Epidermal melanocyte (primary cell): ENCODE data around the gene DTWD2.
"Not testable (repeated sequence)": the region's sequence is repeated elsewhere in the genome, so short reads cannot be mapped to it uniquely, and the experiment has no call there.

ENCODE experiments used
- DNase-seq: peaks from one replicate; pipeline ENCODE4 v3.0.0; 2011; ENCODE audit warnings: low spot score; ENCODE audit not compliant: insufficient read length

The DTWD2 gene

GRCh38 chr5:118952992-118953651, 35.2 kb downstream of the DTWD2 start:
- DNase-seq = no peak

DNA sequence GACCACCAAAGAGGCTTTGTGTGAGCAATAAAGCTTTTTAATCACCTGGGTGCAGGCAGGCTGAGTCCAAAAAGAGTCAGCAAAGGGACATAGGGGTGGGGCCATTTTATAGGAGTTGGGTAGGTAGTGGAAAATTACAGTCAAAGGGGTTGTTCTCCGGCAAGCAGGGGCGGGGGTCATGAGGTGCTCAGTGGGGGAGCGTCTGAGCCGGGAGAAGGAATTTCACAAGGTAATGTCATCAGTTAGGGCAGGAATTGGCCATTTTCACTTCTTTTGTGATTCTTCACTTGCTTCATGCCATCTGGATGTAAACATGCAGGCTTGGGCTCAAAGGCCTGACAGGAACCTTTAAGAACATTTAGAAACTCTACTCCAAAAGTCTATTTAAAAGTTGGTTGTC, 36.0 kb downstream of the DTWD2 start:
- DNase-seq = not testable (repeated sequence)

DNA sequence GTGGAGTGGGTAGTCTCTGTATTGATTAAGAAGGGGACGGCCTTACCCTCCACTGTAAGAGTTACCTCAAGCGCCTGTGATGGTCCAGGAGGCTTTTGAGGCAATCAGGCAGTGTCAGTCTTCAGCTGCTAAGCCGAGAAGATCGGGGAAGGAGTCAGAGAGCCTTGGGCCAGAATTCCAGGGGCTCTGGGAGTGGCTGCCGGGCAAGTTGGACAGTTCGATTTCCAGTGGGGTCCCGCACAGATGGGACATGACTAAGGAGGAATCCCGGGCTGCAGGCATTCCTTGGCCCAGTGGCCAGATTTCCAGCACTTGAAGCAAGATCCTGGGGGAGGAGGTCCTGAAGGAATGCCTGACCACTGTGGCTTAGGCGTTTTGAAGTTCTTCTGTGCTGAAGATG, 38.0 kb downstream of the DTWD2 start:
- DNase-seq = not testable (repeated sequence)

- DNase-seq = no peak
Observed at GRCh38 chr5:118946138-118946800, 42.1 kb downstream of the DTWD2 start.

DNA sequence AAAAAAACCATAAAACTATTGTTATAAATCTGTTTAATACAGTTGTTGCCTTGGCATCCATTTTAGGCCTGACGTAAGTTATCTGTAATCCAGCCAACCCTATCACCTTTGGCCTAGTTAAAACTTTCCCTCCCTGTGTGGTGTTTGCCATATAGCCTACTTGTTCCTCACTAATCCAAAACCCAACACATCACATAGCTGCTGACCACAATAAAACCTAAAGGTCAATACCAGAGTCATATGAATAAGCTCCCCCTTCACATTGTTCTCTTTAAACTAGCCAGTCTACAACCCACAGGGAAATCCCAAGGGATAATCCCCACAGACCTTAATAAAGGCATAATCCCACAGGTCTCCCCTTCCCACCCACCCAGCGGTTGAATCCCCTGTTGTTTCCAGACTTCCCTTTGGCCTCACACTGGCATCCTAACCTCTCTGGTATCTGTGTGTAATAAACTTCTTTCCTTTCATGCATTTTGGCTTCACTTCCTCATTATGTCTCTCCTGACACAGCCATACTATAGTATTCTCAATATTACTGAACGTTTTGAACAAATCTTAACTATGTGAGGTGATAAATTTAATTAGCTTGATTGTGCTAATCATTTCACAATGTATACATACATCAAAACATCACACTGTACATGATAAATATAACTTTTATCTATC, 50.8 kb downstream of the DTWD2 start:
- DNase-seq = no peak

DNA sequence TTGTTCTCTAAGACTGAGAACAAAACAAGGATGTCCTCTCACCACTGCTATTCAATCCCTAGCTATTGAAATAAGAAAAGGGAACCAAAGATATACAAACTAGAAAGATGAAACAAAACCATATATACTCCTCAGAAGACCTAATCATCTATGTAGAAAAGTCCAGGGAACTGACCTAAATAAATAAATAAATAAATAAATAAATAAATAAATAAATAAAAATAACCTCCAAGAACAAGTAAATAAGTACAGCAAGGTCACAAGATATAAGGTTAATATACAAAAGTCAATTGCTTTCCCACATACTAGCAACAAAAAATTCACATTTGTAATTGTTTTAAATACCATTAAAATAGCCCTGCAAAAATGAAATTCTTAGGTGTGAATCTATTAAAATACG, 54.6 kb downstream of the DTWD2 start:
- DNase-seq = no peak

- DNase-seq = no peak
Observed at GRCh38 chr5:118931564-118931963, 56.8 kb downstream of the DTWD2 start.

DNA sequence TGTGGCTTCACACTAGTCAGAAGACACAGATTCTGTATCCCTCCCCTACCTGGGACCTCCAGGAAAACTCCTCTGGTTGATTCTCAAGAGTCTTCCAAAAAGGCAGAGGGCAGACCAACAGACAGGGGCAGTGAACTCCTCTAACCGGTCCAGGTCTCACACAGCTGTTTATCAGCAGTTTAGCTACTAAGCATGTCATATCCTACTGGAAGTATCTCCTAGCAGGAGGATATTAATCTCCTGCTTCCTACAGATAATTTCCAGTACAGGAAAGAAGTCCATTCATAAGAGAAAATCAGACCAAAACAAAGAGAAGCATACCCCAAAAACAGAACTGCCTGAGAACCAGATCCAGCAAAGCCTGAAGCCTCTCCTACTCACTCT, 64.3 kb downstream of the DTWD2 start:
- no peak for DNase-seq

GRCh38 chr5:118923295-118924005, 64.9 kb downstream of the DTWD2 start:
- no peak for DNase-seq

DNA sequence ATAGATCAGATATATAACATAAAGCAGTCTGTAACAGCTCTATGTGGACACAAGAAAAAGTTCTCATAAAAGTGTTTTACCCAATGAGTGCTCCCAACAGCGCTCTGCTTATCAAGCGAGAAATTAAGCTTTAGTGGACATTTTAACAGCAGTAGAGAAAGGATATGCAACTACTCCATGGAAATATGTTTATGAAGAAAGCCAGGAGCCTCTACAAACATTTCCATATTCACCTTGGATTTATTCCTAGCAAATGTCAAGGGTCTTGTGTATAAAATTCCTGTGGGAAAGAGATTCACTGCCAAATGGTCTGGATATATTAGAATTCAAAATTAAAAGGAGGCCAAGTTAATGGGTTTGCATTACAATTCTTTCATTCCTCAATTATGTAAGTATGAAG, 66.5 kb downstream of the DTWD2 start:
- DNase-seq = no peak

GRCh38 chr5:118919016-118919415, 69.3 kb downstream of the DTWD2 start:
- no peak for DNase-seq

DNA sequence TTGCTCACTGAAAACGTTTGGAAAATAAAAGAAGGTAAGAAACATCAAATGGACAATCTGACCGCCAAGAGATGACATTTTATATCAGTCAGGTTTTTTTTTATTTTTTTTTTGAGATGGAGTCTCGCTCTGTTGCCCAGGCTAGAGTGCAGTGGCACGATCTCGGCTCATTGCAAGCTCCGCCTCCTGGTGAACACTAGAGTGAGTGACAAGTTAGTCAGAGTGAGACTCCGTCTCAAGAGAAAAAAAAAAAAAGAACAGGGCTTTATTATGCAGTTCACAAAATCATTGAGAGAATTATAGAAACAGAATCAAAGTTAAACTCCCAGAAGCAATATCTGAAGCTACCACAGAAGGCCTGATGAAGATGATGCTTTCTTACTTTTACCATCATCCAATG, 70.1 kb downstream of the DTWD2 start:
- no peak for DNase-seq

GRCh38 chr5:118907536-118907935, 80.8 kb downstream of the DTWD2 start:
- not testable (repeated sequence) for DNase-seq

DNA sequence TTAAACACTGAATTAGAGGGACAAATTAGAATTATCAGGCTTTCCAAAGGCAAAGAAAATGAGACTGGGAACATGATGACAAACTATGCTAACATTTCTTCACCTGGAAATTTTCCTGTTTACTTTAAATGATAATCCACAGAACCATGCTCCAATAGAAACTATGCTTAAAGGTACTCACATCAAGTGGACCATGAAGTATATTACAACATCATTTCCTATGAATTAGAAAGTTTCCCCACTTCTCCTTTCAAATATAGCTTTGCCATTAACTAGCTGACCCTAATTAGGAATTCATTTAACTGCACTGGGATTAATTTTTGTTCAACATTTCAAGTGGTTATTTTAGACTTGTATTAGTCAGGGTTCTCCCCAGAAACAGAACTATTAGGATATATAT, 81.4 kb downstream of the DTWD2 start:
- DNase-seq = no peak

GRCh38 chr5:118905196-118905595, 83.2 kb downstream of the DTWD2 start:
- DNase-seq = no peak

GRCh38 chr5:118902656-118903438, 85.5 kb downstream of the DTWD2 start:
- no peak for DNase-seq

- DNase-seq = no peak
Observed at GRCh38 chr5:118894709-118895108, 93.6 kb downstream of the DTWD2 start.

- DNase-seq = no peak
Observed at GRCh38 chr5:118891252-118891651, 97.1 kb downstream of the DTWD2 start.

DNA sequence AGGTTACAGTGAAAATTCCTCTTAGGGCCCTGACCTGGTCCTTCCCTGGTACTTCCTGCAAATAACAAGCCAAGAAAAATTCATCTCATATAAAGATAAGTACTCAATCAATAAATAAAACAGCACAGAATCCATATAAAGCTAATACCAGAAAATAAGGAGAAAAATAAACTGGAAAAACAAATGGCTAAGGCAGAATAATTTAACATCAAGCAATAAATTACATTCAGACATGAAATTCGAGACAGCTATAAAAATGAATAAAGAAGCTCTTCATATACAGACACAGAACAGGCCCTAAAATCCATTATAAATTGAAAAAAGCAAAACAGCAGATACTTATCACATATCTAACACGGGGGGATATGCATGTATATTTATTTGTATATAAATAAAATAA, 99.2 kb downstream of the DTWD2 start:
- DNase-seq = no peak

DNA sequence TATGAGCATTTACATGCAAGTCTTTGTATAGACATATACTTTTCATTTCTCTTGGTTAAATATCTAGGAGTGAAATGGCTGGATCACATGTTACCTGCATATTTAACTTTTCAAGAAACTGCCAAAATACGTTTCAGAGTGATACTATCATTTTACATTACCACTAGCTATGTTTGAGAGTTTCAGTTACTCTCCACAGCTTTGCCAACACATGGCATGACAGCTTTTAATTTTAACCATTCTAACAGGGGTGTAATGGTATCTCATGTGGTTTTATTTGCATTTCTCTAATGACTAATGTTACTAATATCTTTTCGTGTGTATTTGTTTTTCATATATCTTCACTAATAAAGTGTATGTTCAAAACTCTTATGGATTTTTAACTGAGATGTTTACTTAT, 99.8 kb downstream of the DTWD2 start:
- DNase-seq = no peak

DNA sequence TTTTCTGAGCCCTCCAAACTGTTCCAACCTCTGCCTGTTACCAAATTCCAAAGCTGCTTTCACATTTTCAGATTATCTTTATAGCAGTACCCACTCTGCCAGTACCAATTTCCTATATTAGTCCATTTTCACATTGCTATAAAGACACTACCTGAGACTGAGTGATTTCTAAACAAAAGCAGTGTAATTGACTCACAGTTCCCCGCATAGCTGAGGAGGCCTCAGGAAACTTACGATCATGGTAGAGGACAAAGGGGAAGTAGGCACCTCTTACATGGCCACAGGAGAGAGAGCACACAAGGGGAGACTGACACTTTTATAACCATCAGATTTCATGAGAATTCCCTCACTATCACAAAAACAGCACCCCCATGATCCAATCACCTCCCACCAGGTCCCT, 105.0 kb downstream of the DTWD2 start:
- DNase-seq = no peak
